Parathyroid adenoma (tissue), 2 donors: ENCODE data around the gene VAV3.

Source experiments
- H2AFZ ChIP-seq: fragments of 300-600 bp; sonication (generic); one replicate; pipeline ENCODE4 v1.7.0; 2017; ENCODE audit warnings: antibody characterized with exemption, mild to moderate bottlenecking
- H3K27ac ChIP-seq: fragments of 300-600 bp; sonication (generic); one replicate; pipeline ENCODE4 v1.7.0; 2017
- H3K27me3 ChIP-seq: fragments of 300-600 bp; sonication (generic); one replicate; pipeline ENCODE4 v1.7.0; 2017; ENCODE audit warnings: low read length; ENCODE audit not compliant: control insufficient read depth, insufficient read depth
- H3K36me3 ChIP-seq: fragments of 300-600 bp; sonication (generic); one replicate; pipeline ENCODE4 v1.7.0; 2017; ENCODE audit warnings: low read length; ENCODE audit not compliant: control insufficient read depth, insufficient read depth
- H3K4me1 ChIP-seq: fragments of 300-600 bp; sonication (generic); one replicate; pipeline ENCODE4 v1.7.0; 2017; ENCODE audit warnings: control low read depth
- H3K4me2 ChIP-seq: fragments of 300-600 bp; sonication (generic); one replicate; pipeline ENCODE4 v1.7.0; 2017; ENCODE audit warnings: low read length
- H3K4me3 ChIP-seq: fragments of 300-600 bp; sonication (generic); one replicate; pipeline ENCODE4 v1.7.0; 2017; ENCODE audit warnings: low read depth, low read length
- H3K79me2 ChIP-seq: fragments of 300-600 bp; sonication (generic); one replicate; pipeline ENCODE4 v1.7.0; 2017; ENCODE audit warnings: control low read depth
- H3K9ac ChIP-seq: fragments of 300-600 bp; sonication (generic); one replicate; pipeline ENCODE4 v1.7.0; 2017; ENCODE audit warnings: mild to moderate bottlenecking
- H3K9me3 ChIP-seq: fragments of 300-600 bp; sonication (generic); one replicate; pipeline ENCODE4 v1.7.0; 2017; ENCODE audit warnings: low read length; ENCODE audit not compliant: control insufficient read depth
- CTCF ChIP-seq: fragments of 300-600 bp; sonication (generic); IDR thresholded peaks from one replicate; pipeline ENCODE4 v1.7.0; 2017; ENCODE audit warnings: antibody characterized with exemption, mild to moderate bottlenecking
- donor health status: primary hyperparathyroidism.

VAV3 gene

GRCh38 chr1:107817935-107818334 is 147.0 kb downstream of the VAV3 start:
- no peaks in the 10 kb centered on the region for H3K79me2 ChIP-seq
- no peak overlapping the region for H2AFZ ChIP-seq
- H3K9me3 ChIP-seq: no peaks in the 10 kb centered on the region
- H3K36me3 ChIP-seq: no peaks in the 10 kb centered on the region
- H3K9ac ChIP-seq: no peak overlapping the region
- H3K4me1 ChIP-seq: no peaks in the 10 kb centered on the region
- TF ChIP-seq CTCF: no peak
- no peaks in the 10 kb centered on the region for H3K27me3 ChIP-seq
- H3K4me3 ChIP-seq: no peak overlapping the region
- no peak overlapping the region for H3K4me2 ChIP-seq
- H3K27ac ChIP-seq: no peak overlapping the region

- Histone ChIP-seq H3K36me3 (no peaks in the 10 kb centered on the region), H3K79me2 (no peaks in the 10 kb centered on the region), H3K4me2 (no peak overlapping the region), H3K4me1 (no peaks in the 10 kb centered on the region), H3K9me3 (no peaks in the 10 kb centered on the region), H3K9ac (no peak overlapping the region), H3K27ac (no peak overlapping the region), H3K27me3 (no peaks in the 10 kb centered on the region), H2AFZ (no peak overlapping the region), H3K4me3 (no peak overlapping the region)
- no peak for TF ChIP-seq CTCF
Measured at GRCh38 chr1:107817206-107817605, 147.8 kb downstream of the VAV3 start.

GRCh38 chr1:107810291-107810951 is 154.6 kb downstream of the VAV3 start:
- H3K27ac ChIP-seq: no peak overlapping the region
- H3K79me2 ChIP-seq: no peaks in the 10 kb centered on the region
- TF ChIP-seq CTCF: no peak
- H3K4me2 ChIP-seq: no peak overlapping the region
- H2AFZ ChIP-seq: no peak overlapping the region
- H3K36me3 ChIP-seq: no peaks in the 10 kb centered on the region
- H3K9ac ChIP-seq: no peak overlapping the region
- no peaks in the 10 kb centered on the region for H3K27me3 ChIP-seq
- no peaks in the 10 kb centered on the region for H3K4me1 ChIP-seq
- no peak overlapping the region for H3K4me3 ChIP-seq
- no peaks in the 10 kb centered on the region for H3K9me3 ChIP-seq

- Histone ChIP-seq H3K9ac (no peak overlapping the region), H3K36me3 (no peaks in the 10 kb centered on the region), H3K4me1 (no peaks in the 10 kb centered on the region), H2AFZ (no peak overlapping the region), H3K27me3 (no peaks in the 10 kb centered on the region), H3K9me3 (no peaks in the 10 kb centered on the region), H3K27ac (no peak overlapping the region), H3K4me2 (no peak overlapping the region), H3K79me2 (no peaks in the 10 kb centered on the region), H3K4me3 (no peak overlapping the region)
- TF ChIP-seq CTCF: no peak
Measured at GRCh38 chr1:107807855-107808254, 157.1 kb downstream of the VAV3 start.

GRCh38 chr1:107807405-107807804 is 157.6 kb downstream of the VAV3 start:
- no peaks in the 10 kb centered on the region for H3K4me1 ChIP-seq
- no peak overlapping the region for H3K9ac ChIP-seq
- H2AFZ ChIP-seq: no peak overlapping the region
- H3K79me2 ChIP-seq: no peaks in the 10 kb centered on the region
- H3K36me3 ChIP-seq: no peaks in the 10 kb centered on the region
- no peaks in the 10 kb centered on the region for H3K9me3 ChIP-seq
- no peak overlapping the region for H3K4me3 ChIP-seq
- no peak overlapping the region for H3K27ac ChIP-seq
- no peak overlapping the region for H3K4me2 ChIP-seq
- TF ChIP-seq CTCF: no peak
- H3K27me3 ChIP-seq: no peaks in the 10 kb centered on the region
